HG03175 (cell line): ENCODE data around the gene PCDHGC4.
A peak's percentile ranks its signal among the peaks of the same experiment; 100 is the strongest.

ENCODE experiments used
- ATAC-seq: cut with Tn5 transposase; IDR thresholded peaks from one replicate; pipeline ENCODE4 v1.9.1; 2021; ENCODE audit warnings: mild to moderate bottlenecking, moderate library complexity; ENCODE audit not compliant: unreplicated experiment

Gene PCDHGC4

GRCh38 chr5:141484641-141485311, at the start of gene PCDHGC4:
PCDHGC4 (plus strand) TSS chr5:141485030; CDS start chr5:141485174, 144 bp downstream.
- no peak for ATAC-seq

GRCh38 chr5:141437221-141437620, 47.6 kb upstream of the PCDHGC4 start:
- ATAC-seq: no peak

- ATAC-seq: no peak
Observed at GRCh38 chr5:141439411-141440141, 45.3 kb upstream of the PCDHGC4 start.

DNA sequence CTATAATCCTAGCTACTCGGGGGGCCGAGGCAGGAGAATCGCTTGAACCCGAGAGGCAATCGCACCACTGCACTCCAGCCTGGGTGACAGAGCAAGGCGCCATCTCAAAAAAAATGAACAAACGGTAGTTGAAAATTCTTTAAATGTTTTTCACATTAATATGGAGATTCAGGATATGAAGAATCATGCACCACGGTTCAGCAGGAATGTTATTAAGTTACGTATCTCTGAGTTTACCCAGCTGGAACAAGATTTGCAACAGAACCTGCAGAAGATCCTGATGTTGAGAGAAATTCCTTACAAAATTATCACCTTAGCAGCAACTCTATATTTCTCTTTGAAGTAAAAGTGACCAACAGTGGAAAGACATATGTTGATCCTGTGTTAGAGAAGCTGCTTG, 44.5 kb upstream of the PCDHGC4 start:
- no peak for ATAC-seq

- ATAC-seq: no peak
Observed at GRCh38 chr5:141441571-141442170, 43.2 kb upstream of the PCDHGC4 start.

- ATAC-seq: no peak
Observed at GRCh38 chr5:141465351-141465750, 19.5 kb upstream of the PCDHGC4 start.

DNA sequence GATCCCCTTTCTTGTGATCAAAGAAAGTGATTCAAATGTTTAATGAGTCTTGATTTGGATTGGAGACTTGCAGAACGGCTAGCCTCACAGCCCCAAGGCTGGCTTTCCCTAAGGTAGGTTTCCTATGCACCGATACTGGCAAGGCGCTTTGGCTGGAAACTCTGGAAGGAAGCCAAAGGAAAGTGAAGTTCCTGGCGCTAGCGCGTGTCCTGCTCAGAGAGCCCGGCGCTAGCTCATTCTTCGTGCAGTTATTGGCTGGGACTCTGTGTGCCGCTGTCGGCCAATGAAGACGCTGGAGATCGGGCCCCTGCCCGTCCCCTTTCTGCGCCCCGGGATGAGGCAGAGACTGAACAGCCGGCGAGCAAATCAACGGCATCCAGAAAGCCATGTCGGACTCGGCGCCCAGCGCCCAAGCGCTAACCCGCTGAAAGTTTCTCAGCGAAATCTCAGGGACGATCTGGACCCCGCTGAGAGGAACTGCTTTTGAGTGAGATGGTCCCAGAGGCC, 9.2 kb upstream of the PCDHGC4 start, which contains the start of gene PCDHGC3:
TSS of gene PCDHGC3 (plus strand) at position 342 of the 507 bp plus-strand sequence. CDS start at position 493, 151 bp downstream.
- peak; percentile 96 for ATAC-seq

DNA sequence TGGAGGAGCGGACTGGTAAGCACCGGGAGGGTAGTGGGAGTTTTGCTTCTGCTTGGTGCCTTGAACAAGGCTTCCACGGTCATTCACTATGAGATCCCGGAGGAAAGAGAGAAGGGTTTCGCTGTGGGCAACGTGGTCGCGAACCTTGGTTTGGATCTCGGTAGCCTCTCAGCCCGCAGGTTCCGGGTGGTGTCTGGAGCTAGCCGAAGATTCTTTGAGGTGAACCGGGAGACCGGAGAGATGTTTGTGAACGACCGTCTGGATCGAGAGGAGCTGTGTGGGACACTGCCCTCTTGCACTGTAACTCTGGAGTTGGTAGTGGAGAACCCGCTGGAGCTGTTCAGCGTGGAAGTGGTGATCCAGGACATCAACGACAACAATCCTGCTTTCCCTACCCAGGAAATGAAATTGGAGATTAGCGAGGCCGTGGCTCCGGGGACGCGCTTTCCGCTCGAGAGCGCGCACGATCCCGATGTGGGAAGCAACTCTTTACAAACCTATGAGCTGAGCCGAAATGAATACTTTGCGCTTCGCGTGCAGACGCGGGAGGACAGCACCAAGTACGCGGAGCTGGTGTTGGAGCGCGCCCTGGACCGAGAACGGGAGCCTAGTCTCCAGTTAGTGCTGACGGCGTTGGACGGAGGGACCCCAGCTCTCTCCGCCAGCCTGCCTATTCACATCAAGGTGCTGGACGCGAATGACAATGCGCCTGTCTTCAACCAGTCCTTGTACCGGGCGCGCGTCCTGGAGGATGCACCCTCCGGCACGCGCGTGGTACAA, 8.5 kb upstream of the PCDHGC4 start:
- peak; percentile 24 for ATAC-seq

DNA sequence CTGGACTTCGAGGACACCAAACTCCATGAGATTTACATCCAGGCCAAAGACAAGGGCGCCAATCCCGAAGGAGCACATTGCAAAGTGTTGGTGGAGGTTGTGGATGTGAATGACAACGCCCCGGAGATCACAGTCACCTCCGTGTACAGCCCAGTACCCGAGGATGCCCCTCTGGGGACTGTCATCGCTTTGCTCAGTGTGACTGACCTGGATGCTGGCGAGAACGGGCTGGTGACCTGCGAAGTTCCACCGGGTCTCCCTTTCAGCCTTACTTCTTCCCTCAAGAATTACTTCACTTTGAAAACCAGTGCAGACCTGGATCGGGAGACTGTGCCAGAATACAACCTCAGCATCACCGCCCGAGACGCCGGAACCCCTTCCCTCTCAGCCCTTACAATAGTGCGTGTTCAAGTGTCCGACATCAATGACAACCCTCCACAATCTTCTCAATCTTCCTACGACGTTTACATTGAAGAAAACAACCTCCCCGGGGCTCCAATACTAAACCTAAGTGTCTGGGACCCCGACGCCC, 7.7 kb upstream of the PCDHGC4 start:
- no peak for ATAC-seq

DNA sequence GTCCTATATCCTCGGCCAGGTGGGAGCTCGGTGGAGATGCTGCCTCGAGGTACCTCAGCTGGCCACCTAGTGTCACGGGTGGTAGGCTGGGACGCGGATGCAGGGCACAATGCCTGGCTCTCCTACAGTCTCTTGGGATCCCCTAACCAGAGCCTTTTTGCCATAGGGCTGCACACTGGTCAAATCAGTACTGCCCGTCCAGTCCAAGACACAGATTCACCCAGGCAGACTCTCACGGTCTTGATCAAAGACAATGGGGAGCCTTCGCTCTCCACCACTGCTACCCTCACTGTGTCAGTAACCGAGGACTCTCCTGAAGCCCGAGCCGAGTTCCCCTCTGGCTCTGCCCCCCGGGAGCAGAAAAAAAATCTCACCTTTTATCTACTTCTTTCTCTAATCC, 7.0 kb upstream of the PCDHGC4 start:
- ATAC-seq: no peak

DNA sequence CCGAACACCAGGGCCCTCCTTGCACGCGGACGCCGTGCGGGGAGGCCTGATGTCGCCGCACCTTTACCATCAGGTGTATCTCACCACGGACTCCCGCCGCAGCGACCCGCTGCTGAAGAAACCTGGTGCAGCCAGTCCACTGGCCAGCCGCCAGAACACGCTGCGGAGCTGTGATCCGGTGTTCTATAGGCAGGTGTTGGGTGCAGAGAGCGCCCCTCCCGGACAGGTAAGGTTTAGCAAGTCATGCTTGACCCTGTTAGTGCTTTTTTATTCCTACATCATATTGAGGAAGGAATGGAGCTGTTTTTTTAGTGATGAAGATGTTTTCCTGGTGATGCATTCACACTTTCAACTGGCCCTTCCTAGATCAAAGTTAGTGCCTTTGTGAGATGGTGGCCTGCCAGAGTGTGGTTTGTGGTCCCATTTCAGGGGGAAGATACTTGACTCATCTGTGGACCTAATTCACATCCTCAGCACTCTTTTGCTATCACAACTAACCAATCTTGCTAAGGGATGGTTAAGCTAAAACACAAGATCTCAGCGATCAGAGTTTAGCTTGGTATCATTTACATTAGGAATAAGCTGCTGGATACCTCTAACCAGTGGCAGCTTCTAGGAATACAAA, 6.4 kb upstream of the PCDHGC4 start:
- no peak for ATAC-seq

DNA sequence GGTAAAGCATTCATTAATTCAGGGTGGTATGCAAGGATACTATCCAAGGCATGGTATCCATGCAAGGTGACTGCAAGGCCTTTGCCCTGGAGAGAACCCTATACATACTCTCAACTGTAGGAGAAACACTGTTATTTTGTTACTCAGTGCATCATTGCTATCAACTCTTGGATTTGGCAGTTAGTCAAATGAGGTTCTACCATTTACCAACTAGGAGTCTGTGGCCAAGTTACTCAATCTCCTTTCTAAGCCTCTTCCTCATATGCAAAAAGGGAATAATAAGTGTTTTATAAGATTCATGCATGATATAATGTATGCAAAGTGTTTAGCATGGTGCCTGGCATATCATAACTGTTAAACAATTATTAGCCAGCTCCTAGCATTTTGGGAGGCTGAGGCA, 5.1 kb upstream of the PCDHGC4 start:
- no peak for ATAC-seq

GRCh38 chr5:141483902-141484301, 928 bp upstream of the PCDHGC4 start:
- no peak for ATAC-seq

GRCh38 chr5:141484310-141484640, 555 bp upstream of the PCDHGC4 start:
- no peak for ATAC-seq

DNA sequence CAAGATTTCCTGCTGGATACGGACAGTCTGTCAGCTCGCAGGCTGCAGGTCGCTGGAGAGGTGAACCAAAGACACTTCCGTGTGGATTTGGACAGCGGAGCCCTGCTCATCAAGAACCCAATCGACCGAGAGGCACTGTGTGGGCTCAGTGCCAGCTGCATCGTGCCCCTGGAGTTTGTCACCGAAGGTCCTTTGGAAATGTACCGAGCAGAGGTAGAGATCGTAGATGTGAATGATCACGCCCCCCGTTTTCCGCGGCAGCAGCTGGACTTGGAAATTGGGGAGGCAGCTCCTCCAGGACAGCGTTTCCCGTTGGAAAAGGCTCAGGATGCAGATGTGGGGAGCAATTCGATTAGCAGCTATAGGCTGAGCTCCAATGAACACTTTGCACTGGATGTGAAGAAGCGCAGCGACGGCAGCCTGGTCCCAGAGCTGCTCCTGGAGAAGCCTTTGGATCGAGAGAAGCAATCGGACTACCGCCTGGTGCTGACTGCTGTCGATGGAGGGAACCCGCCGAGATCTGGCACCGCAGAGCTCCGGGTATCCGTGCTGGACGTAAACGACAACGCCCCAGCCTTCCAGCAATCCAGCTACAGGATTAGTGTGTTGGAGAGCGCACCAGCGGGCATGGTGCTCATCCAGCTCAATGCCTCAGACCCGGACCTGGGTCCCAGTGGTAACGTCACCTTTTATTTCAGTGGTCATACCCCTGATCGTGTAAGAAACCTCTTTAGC, 658 bp downstream of the PCDHGC4 start:
- no peak for ATAC-seq

GRCh38 chr5:141486091-141486490, 1.3 kb downstream of the PCDHGC4 start:
- no peak for ATAC-seq

- ATAC-seq: no peak
Observed at GRCh38 chr5:141487131-141487530, 2.3 kb downstream of the PCDHGC4 start.

DNA sequence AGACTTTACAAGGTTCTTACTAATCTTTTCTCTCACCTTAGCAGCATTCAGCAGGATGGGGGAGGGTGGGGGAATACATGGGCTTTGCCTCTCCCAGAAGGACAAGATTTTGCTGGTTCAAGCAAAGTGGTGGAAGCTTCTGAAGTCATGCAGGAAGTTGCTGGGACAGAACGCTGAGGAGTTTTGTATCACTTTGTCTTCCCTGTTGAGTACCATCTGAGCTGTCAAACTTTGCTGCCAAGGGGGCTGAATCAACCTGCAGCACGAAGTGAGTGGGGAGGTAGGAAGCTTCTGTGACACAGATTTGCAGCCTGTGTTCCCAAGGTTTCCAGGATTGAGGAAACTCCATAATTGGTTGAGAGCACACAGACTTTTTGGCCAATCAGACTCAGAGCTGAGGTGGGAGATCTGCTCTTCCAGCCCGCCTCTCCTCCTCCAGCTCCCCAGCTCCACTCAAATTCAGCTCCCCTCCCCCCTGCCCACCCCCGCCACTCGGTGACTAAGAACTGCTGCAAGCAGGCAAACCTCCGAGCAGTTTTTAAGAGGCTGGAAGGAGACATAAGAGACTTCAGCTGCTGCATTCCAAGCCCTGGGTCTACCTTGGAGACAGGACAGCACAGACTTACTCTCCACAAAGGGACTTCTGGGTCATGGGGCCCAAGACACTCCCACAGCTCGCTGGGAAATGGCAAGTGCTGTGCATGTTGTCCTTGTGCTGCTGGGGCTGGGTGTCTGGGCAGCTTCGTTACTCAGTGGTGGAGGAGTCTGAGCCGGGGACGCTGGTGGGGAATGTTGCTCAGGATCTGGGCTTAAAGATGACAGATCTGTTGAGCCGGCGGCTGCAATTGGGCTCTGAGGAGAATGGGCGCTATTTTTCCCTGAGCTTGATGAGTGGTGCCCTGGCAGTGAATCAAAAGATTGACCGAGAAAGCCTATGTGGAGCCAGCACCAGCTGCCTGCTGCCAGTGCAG, 4.0 kb downstream of the PCDHGC4 start, which contains the start of gene PCDHGC5:
TSS of gene PCDHGC5 (plus strand) at position 491 of the 971 bp plus-strand sequence. CDS start at position 651, 160 bp downstream.
- ATAC-seq: no peak
